ENCODE results near the gene MTRFR.

The MTRFR gene

DNA sequence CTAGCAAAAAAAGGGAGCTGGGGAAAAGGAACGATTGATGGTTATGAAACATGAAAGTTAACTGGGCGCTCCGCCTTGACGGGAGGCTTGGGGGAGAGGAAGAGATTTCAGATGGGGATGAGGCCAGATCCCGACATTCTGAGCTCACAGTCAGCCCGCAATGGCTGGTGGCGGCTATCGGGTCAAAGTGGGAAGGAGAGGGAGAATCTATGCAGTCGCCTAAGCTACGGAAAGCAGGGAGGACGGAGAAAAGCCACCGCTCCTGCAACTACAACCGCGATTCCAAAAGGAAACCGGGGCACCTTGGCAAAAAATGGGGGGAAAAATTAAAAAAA lies 797 bp upstream of the MTRFR start:
- TF ChIP-seq POLR2AphosphoS5 (IDR thresholded peaks at IDR 0.05; ENCODE audit: low read depth, low read length) (no peak), TAF1 (IDR thresholded peaks at IDR 0.05; ENCODE audit: borderline replicate concordance, insufficient read depth, low read length) (no peak), FOXP2 (optimal IDR thresholded peaks at IDR 0.05; ENCODE audit: borderline replicate concordance, extremely low read depth, extremely low read length, insufficient read depth) (no peak)
- TF ChIP-seq, protein P1, sequence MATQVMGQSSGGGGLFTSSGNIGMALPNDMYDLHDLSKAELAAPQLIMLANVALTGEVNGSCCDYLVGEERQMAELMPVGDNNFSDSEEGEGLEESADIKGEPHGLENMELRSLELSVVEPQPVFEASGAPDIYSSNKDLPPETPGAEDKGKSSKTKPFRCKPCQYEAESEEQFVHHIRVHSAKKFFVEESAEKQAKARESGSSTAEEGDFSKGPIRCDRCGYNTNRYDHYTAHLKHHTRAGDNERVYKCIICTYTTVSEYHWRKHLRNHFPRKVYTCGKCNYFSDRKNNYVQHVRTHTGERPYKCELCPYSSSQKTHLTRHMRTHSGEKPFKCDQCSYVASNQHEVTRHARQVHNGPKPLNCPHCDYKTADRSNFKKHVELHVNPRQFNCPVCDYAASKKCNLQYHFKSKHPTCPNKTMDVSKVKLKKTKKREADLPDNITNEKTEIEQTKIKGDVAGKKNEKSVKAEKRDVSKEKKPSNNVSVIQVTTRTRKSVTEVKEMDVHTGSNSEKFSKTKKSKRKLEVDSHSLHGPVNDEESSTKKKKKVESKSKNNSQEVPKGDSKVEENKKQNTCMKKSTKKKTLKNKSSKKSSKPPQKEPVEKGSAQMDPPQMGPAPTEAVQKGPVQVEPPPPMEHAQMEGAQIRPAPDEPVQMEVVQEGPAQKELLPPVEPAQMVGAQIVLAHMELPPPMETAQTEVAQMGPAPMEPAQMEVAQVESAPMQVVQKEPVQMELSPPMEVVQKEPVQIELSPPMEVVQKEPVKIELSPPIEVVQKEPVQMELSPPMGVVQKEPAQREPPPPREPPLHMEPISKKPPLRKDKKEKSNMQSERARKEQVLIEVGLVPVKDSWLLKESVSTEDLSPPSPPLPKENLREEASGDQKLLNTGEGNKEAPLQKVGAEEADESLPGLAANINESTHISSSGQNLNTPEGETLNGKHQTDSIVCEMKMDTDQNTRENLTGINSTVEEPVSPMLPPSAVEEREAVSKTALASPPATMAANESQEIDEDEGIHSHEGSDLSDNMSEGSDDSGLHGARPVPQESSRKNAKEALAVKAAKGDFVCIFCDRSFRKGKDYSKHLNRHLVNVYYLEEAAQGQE (IDR thresholded peaks at IDR 0.05; ENCODE audit: insufficient read depth in 1 of 2, low read depth in 2 of 2, low read length in 2 of 2), result no peak

DNA sequence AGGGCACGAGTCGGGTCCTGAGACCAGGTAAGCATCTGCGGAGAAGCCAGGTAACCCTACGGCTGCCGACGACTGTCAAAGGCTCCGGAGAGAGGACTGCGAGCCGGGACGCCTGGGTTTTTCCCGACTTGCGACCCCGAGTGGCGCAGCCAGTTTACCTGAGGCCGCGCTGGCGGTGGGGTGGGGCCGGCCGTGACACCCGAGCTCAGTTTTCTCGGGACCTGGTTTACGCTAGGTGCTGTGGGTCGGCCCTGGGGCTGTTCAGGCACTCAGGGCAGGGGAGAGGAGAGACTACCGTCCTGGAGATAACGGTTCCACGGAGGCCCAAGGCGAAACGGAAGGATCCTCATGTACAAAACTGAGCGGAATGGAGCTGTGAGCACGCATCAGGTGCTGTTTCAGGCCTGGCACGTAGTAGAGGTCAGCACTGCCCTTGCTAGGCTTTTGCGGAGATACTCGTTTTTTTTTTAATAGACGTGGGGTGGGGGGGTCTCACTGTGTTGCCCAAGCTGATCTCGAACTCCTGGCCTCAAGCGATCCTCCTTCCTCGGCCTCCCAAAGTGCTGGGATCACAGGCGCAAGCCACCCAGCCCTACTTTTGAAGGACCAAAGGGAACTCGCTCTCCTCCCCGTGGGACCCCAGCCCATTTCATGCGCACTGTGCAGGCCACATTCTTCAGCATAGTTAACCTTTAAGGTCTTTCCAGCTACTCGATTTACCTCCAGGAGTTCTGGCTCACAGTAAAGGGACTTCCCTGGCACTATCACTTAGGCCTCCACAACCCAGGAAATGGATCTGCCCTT lies 471 bp downstream of the MTRFR start:
- TF ChIP-seq, protein P1 (IDR thresholded peaks at IDR 0.05; ENCODE audit: insufficient read depth in 1 of 2, low read depth in 2 of 2, low read length in 2 of 2), result no peak
- TF ChIP-seq SIN3A (IDR thresholded peaks at IDR 0.05; ENCODE audit: borderline replicate concordance, insufficient read depth, low read length), result 0 out of 2 replicates have a peak, but pooled peaks have one; percentile 12

GRCh38 chr12:123237646-123238329 lies 4.6 kb downstream of the MTRFR start:
- no peak for TF ChIP-seq SIN3A (IDR thresholded peaks at IDR 0.05; ENCODE audit: borderline replicate concordance, insufficient read depth, low read length)

DNA sequence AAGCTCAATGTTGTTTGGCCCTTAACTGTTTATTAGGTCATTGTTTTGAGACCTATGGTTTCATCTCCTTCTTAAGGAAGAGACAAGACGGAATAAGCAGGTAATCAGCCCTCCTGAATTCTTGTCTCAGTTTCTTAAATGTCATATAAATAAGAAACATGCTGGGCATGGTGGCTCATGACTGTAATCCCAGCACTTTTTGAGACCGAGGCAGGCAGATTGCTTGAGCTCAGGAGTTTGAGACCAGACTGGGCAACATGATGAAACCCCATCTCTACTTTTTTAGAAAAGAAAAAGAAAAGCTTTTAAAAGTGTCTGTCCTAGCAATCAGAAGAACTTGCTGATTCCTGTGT lies 5.1 kb downstream of the MTRFR start:
- TF ChIP-seq SIN3A (IDR thresholded peaks at IDR 0.05; ENCODE audit: borderline replicate concordance, insufficient read depth, low read length) (no peak), FOXP2 (optimal IDR thresholded peaks at IDR 0.05; ENCODE audit: borderline replicate concordance, extremely low read depth, extremely low read length, insufficient read depth) (no peak), POLR2AphosphoS5 (IDR thresholded peaks at IDR 0.05; ENCODE audit: low read depth, low read length) (no peak), TAF1 (IDR thresholded peaks at IDR 0.05; ENCODE audit: borderline replicate concordance, insufficient read depth, low read length) (no peak)
- TF ChIP-seq, protein P1 (IDR thresholded peaks at IDR 0.05; ENCODE audit: insufficient read depth in 1 of 2, low read depth in 2 of 2, low read length in 2 of 2), result no peak

GRCh38 chr12:123238961-123239360 lies 5.7 kb downstream of the MTRFR start:
- no peak for TF ChIP-seq SIN3A (IDR thresholded peaks at IDR 0.05; ENCODE audit: borderline replicate concordance, insufficient read depth, low read length)
- no peak for TF ChIP-seq TAF1 (IDR thresholded peaks at IDR 0.05; ENCODE audit: borderline replicate concordance, insufficient read depth, low read length)
- TF ChIP-seq POLR2AphosphoS5 (IDR thresholded peaks at IDR 0.05; ENCODE audit: low read depth, low read length), result no peak
- no peak for TF ChIP-seq FOXP2 (optimal IDR thresholded peaks at IDR 0.05; ENCODE audit: borderline replicate concordance, extremely low read depth, extremely low read length, insufficient read depth)
- TF ChIP-seq, protein P1 (IDR thresholded peaks at IDR 0.05; ENCODE audit: insufficient read depth in 1 of 2, low read depth in 2 of 2, low read length in 2 of 2), result no peak

All from PFSK-1 (cell line).